GM12878 (cell line): ENCODE results near the gene SNCAIP. TPM values are rescaled to one million over a fixed set of nuclear protein-coding genes. Genes with fewer than 3 reads are reported as not detected.

Experiments used
- ATAC-seq: fragments of 200-7000 bp; cut with Tn5 transposase; 3 replicates; pipeline ENCODE4 v1.9.1; 2020; ENCODE audit warnings: mild to moderate bottlenecking, moderate library complexity
- BruUV-seq: library from RNA; stranded (reverse); fragments of 400-500 nt; replicated peaks from 2 replicates; lab custom pipeline; 2021; lab: Mats Ljungman, UMichigan
- CTCF ChIA-PET: fragments of 300-600 bp; sonication (Branson Sonifier 250); formaldehyde crosslinking; extraction: SDS; loops from one replicate; lab custom pipeline; 2021; ENCODE audit warnings: inconsistent platforms; lab: Yijun Ruan, JAX
- POLR2A ChIA-PET: fragments of 350-600 bp; formaldehyde crosslinking; extraction: SDS; loops from one replicate; lab custom pipeline; 2021; ENCODE audit warnings: inconsistent platforms; lab: Charles Lee
- RAD21 ChIA-PET: fragments of 300-600 bp; sonication (Branson Sonifier 250); formaldehyde crosslinking; loops from one replicate; lab custom pipeline; 2023; ENCODE audit warnings: antibody characterized with exemption; ENCODE audit not compliant: unreplicated experiment; lab: Charles Lee
- SMC1A ChIA-PET: fragments of 300-600 bp; sonication (Branson Sonifier 250); formaldehyde crosslinking; loops from one replicate; lab custom pipeline; 2023; ENCODE audit not compliant: unreplicated experiment, uncharacterized antibody; lab: Charles Lee
- DNase-seq: peaks from one replicate; pipeline ENCODE4 v3.0.0-alpha.2; 2011; ENCODE audit warnings: low read depth, low spot score
- FAIRE-seq: peaks from 3 replicates; lab custom pipeline; 2011; peaks lifted over from hg19 to GRCh38; lab: Jason Lieb, UNC
- H2AFZ ChIP-seq: 2 replicates; pipeline ENCODE4 v1.6.0; 2011; ENCODE audit warnings: low read depth, low read length, control low read depth; ENCODE audit not compliant: control insufficient read depth
- H3K27ac ChIP-seq: 2 replicates; pipeline ENCODE4 v1.5.1; 2011; ENCODE audit warnings: control low read depth; ENCODE audit not compliant: control insufficient read depth, insufficient read depth
- H3K27me3 ChIP-seq, 2 experiments: replicated peaks in 1 of 2; 2 replicates each; pipeline versions ENCODE4 v1.6.0 to v1.6.1; 2011; ENCODE audit warnings: low read length in 1 of 2; ENCODE audit not compliant: control insufficient read depth in 2 of 2, insufficient read depth in 2 of 2
- H3K36me3 ChIP-seq, 2 experiments: 2 replicates each; pipeline ENCODE4 v1.5.1; 2011; ENCODE audit warnings: low read length in 1 of 2; ENCODE audit not compliant: control insufficient read depth in 2 of 2, insufficient read depth in 2 of 2
- H3K4me1 ChIP-seq: 2 replicates; pipeline ENCODE4 v1.6.1; 2011; ENCODE audit warnings: mild to moderate bottlenecking, low read length, moderate library complexity, mixed read lengths; ENCODE audit not compliant: control insufficient read depth, insufficient read depth
- H3K4me2 ChIP-seq: 2 replicates; pipeline ENCODE4 v1.6.0; 2011; ENCODE audit warnings: control low read depth; ENCODE audit not compliant: control insufficient read depth, insufficient read depth
- H3K4me3 ChIP-seq: fragments of 200-600 bp; sonication (generic); 2 replicates; pipeline ENCODE4 v1.5.1; 2016
- H3K79me2 ChIP-seq: 2 replicates; pipeline ENCODE4 v1.6.0; 2011; ENCODE audit warnings: low read length; ENCODE audit not compliant: control insufficient read depth, insufficient read depth
- H3K9ac ChIP-seq: 2 replicates; pipeline ENCODE4 v1.8.0; 2011; ENCODE audit warnings: low read length, control low read depth, mixed read lengths; ENCODE audit not compliant: control insufficient read depth, insufficient read depth
- H3K9me3 ChIP-seq: replicated peaks from 3 replicates; pipeline ENCODE4 v1.5.1; 2011; ENCODE audit warnings: mild to moderate bottlenecking, low read length; ENCODE audit not compliant: control insufficient read depth, insufficient read depth
- H4K20me1 ChIP-seq: 2 replicates; pipeline ENCODE4 v1.6.0; 2011; ENCODE audit not compliant: control insufficient read depth, insufficient read depth
- ATF2 ChIP-seq: IDR thresholded peaks from 2 replicates; pipeline ENCODE4 v1.6.1; 2012; ENCODE audit warnings: low read length, inconsistent platforms
- BACH1 ChIP-seq: fragments of 450-650 bp; IDR thresholded peaks from 2 replicates; pipeline ENCODE4 v1.6.1; 2017; ENCODE audit warnings: mild to moderate bottlenecking, borderline replicate concordance
- BRCA1 ChIP-seq: IDR thresholded peaks from 2 replicates; pipeline ENCODE4 v1.6.1; 2011; ENCODE audit warnings: low read depth, low read length, improper control_type of control experiment
- HDAC2 ChIP-seq: fragments of 200-600 bp; sonication (generic); IDR thresholded peaks from 2 replicates; pipeline ENCODE4 v1.6.1; 2017
- HSF1 ChIP-seq: fragments of 150-350 bp; IDR thresholded peaks from 2 replicates; pipeline ENCODE4 v1.6.1; 2014; ENCODE audit warnings: mild to moderate bottlenecking, low read depth, low read length
- POU2F2 ChIP-seq: IDR thresholded peaks from 3 replicates; pipeline ENCODE4 v1.6.1; 2011; ENCODE audit warnings: low read depth, mild to moderate bottlenecking, low read length, borderline replicate concordance
- RAD21 ChIP-seq: IDR thresholded peaks from 2 replicates; pipeline ENCODE4 v1.6.1; 2011; ENCODE audit warnings: mild to moderate bottlenecking, low read depth, low read length, moderate library complexity; ENCODE audit not compliant: insufficient read depth
- SMARCA5 ChIP-seq: fragments of 450-650 bp; IDR thresholded peaks from 2 replicates; pipeline ENCODE4 v1.6.1; 2017; ENCODE audit warnings: mild to moderate bottlenecking
- ZNF384 ChIP-seq: IDR thresholded peaks from 2 replicates; pipeline ENCODE4 v1.6.1; 2012; ENCODE audit warnings: low read depth, mild to moderate bottlenecking, low read length, improper control_type of control experiment, borderline replicate concordance
- WGBS: methylation state at CpG from one replicate; pipeline ENCODE4 v1.1.6; 2016; ENCODE audit warnings: low lambda C conversion rate; ENCODE audit not compliant: insufficient replicate concordance, insufficient coverage; ENCODE audit errors: missing lambda C conversion rate; 5-methylcytosine and 5-hydroxymethylcytosine counted together
- in situ Hi-C: fragments of 300-500 bp; cut with MboI; formaldehyde crosslinking; loops from 9 replicates; pipeline ENCODE4 v1.14.3; 2018; ENCODE audit warnings: mixed read lengths
- intact Hi-C: fragments of 100-400 bp; cut with micrococcal nuclease; formaldehyde crosslinking; loops from one replicate; pipeline ENCODE4 v1.14.2; 2022; ENCODE audit not compliant: unreplicated experiment
- polyA plus RNA-seq, 11 experiments: library from polyadenylated mRNA; depleted of rRNA in 4 of 11; unstranded in 6 of 11; stranded (reverse) in 5 of 11; fragments of >200 nt; fragmentation: Nextera tagmentation in 4 of 11; fragmentation: Illumina TruSeq in 1 of 11; extraction: Ambion mirVana in 4 of 11; extraction: Trizol in 1 of 11; gene quantifications; 1 replicate in 1 of 11; 2 replicates in 10 of 11; pipeline versions ENCODE4 v1.2.1 to v1.2.3, GENCODE V29; 2011 to 2016; ENCODE audit warnings: inconsistent platforms in 2 of 11, missing spikeins in 2 of 11, low read depth in 1 of 11
- total RNA-seq, 4 experiments: library from RNA; depleted of rRNA in 3 of 4; stranded (reverse); fragments of >200 nt in 3 of 4; fragmentation: Illumina TruSeq in 1 of 4; extraction: Trizol in 1 of 4; gene quantifications; 2 replicates each; pipeline versions ENCODE4 v1.2.1 to v1.2.3, GENCODE V29; 2013 to 2021
- TF ChIP-seq, protein P1 (sequence below): fragments of 450-650 bp; conservative IDR thresholded peaks from 2 replicates; pipeline ENCODE4 v1.6.1; 2017; ENCODE audit warnings: mild to moderate bottlenecking, moderate library complexity
- TF ChIP-seq, protein P2 (sequence below): fragments of 450-650 bp; IDR thresholded peaks from 2 replicates; pipeline ENCODE4 v1.6.1; 2017; ENCODE audit warnings: mild to moderate bottlenecking, moderate library complexity

SNCAIP gene
- total and polyA plus RNA-seq, 10 of the 15 experiments (the other 5 are each of a cell fraction or from before 2014, with no cell fraction given), result 0.03 to 0.62 (median 0.16) TPM; not detected in 1

- in situ Hi-C loops, result no loop called here
- no peaks in the 10 kb centered on the region for H3K4me1 ChIP-seq
- POLR2A ChIA-PET, result no interaction called here
- no peak for FAIRE-seq
- no peak overlapping the region for H3K4me2 ChIP-seq
- H4K20me1 ChIP-seq, result no peaks in the 10 kb centered on the region
- no peak overlapping the region for H2AFZ ChIP-seq
- DNase-seq, result no peak
- RAD21 ChIA-PET, result no interaction called here
- H3K9ac ChIP-seq, result no peak overlapping the region
- SMC1A ChIA-PET, result interaction anchor here (1.3 kb wide), 1 partner anchor 8 kb away, joined by 3 read pairs; no protein-coding TSS in a partner anchor
- H3K79me2 ChIP-seq, result no peaks in the 10 kb centered on the region
- intact Hi-C loops, result no loop called here
- TF ChIP-seq ZNF384 (no peak), POU2F2 (no peak), BACH1 (no peak), RAD21 (no peak), SMARCA5 (no peak), BRCA1 (no peak), HSF1 (no peak), HDAC2 (no peak), ATF2 (no peak)
- TF ChIP-seq, protein P1, sequence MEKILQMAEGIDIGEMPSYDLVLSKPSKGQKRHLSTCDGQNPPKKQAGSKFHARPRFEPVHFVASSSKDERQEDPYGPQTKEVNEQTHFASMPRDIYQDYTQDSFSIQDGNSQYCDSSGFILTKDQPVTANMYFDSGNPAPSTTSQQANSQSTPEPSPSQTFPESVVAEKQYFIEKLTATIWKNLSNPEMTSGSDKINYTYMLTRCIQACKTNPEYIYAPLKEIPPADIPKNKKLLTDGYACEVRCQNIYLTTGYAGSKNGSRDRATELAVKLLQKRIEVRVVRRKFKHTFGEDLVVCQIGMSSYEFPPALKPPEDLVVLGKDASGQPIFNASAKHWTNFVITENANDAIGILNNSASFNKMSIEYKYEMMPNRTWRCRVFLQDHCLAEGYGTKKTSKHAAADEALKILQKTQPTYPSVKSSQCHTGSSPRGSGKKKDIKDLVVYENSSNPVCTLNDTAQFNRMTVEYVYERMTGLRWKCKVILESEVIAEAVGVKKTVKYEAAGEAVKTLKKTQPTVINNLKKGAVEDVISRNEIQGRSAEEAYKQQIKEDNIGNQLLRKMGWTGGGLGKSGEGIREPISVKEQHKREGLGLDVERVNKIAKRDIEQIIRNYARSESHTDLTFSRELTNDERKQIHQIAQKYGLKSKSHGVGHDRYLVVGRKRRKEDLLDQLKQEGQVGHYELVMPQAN, result no peak
- TF ChIP-seq, protein P2, sequence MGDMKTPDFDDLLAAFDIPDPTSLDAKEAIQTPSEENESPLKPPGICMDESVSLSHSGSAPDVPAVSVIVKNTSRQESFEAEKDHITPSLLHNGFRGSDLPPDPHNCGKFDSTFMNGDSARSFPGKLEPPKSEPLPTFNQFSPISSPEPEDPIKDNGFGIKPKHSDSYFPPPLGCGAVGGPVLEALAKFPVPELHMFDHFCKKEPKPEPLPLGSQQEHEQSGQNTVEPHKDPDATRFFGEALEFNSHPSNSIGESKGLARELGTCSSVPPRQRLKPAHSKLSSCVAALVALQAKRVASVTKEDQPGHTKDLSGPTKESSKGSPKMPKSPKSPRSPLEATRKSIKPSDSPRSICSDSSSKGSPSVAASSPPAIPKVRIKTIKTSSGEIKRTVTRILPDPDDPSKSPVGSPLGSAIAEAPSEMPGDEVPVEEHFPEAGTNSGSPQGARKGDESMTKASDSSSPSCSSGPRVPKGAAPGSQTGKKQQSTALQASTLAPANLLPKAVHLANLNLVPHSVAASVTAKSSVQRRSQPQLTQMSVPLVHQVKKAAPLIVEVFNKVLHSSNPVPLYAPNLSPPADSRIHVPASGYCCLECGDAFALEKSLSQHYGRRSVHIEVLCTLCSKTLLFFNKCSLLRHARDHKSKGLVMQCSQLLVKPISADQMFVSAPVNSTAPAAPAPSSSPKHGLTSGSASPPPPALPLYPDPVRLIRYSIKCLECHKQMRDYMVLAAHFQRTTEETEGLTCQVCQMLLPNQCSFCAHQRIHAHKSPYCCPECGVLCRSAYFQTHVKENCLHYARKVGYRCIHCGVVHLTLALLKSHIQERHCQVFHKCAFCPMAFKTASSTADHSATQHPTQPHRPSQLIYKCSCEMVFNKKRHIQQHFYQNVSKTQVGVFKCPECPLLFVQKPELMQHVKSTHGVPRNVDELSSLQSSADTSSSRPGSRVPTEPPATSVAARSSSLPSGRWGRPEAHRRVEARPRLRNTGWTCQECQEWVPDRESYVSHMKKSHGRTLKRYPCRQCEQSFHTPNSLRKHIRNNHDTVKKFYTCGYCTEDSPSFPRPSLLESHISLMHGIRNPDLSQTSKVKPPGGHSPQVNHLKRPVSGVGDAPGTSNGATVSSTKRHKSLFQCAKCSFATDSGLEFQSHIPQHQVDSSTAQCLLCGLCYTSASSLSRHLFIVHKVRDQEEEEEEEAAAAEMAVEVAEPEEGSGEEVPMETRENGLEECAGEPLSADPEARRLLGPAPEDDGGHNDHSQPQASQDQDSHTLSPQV, result no peak
- no peak for ATAC-seq
- BruUV-seq, result no TSS peak
- CTCF ChIA-PET, result no interaction called here
- no peaks in the 10 kb centered on the region for H3K36me3 ChIP-seq
- 17% methylated on average over 5 of the region's 5 CpGs for WGBS
- H3K27me3 ChIP-seq, result no peaks in the 10 kb centered on the region
- no peaks in the 10 kb centered on the region for H3K9me3 ChIP-seq
- no peak overlapping the region for H3K4me3 ChIP-seq
- H3K27ac ChIP-seq, result no peak overlapping the region
These were observed 27.6 kb downstream of the SNCAIP start for GRCh38 chr5:122339591-122339990.
